NCI-H187 treated with DMSO at 0.1 percent for 48 hours (cell line): ENCODE results near the gene UTP3.
"Not testable (repeated sequence)": the region's sequence is repeated elsewhere in the genome, so short reads cannot be mapped to it uniquely, and the experiment has no call there.

Experiments
- DNase-seq: peaks from one replicate; lab custom pipeline; 2025; lab: John Stamatoyannopoulos, UW

Gene UTP3

GRCh38 chr4:70718811-70719604, 30.7 kb downstream of the UTP3 start:
- DNase-seq = no peak

- peak; percentile 88 for DNase-seq
Measured at GRCh38 chr4:70721747-70722146, 33.4 kb downstream of the UTP3 start, which contains the start of gene RUFY3. RUFY3 (plus strand) TSS chr4:70721964; CDS start chr4:70722574, 610 bp downstream.

DNA sequence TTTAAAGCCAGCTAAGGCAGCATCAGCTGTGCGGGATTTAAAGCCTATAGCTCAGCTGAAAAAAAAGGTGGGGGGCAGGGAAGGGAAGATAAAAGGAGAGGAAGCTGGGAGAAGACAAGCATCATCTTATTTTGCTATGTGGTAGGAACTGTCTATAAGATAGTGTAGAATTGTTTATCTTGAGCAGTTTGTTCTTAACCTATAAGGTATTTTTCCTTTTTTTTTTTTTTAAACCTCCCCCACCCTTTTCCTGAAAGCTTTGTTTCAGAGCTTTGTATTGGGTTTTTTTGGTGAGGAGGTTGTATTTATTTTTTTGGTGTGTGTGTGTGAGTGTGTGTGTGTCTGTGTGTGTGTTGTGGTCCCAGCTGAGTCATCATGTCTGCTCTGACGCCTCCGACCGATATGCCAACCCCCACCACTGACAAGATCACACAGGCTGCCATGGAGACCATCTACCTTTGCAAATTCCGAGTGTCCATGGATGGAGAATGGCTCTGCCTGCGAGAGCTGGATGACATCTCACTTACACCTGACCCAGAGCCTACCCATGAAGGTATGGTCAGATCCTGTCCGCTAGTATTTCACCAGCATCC, 34.0 kb downstream of the UTP3 start:
- no peak for DNase-seq

- no peak for DNase-seq
Measured at GRCh38 chr4:70724463-70724862, 36.1 kb downstream of the UTP3 start.

- DNase-seq = no peak
Measured at GRCh38 chr4:70725633-70726032, 37.3 kb downstream of the UTP3 start.

DNA sequence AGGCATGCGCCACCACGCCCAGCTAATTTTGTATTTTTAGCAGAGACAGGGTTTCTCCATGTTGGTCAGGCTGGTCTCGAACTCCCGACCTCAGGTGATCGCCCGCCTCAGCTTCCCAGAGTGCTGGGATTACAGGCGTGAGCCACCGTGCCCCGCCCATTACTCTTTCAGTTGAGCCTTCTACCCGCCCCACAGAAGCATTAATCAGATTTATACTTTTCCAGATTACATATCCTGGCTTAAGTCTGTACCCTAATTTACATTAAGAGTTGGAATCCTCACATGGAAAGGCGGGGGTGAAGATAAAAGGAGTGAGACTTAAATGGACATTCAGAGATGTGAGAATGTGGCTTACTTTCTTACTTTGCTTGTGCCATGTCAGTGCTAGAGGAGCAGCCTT, 38.2 kb downstream of the UTP3 start:
- not testable (repeated sequence) for DNase-seq

DNA sequence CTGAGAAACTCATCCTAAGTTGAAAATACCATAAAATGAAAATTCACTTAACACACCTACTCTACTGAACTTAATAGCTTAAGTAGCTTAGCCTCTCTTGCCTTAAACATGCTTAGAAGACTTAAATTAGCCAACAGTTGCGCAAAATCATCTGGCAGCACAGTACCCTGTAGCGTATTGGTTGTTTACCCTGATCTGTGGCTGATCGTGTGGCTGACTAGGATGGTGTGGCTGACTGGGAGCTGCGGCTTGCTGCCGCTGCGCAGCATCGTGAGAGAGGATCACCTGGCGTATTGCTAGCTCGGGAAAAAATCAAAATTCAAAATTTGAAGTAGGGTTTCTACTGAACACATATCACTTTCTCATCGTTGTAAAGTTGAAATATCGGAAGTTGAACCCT, 39.8 kb downstream of the UTP3 start:
- no peak for DNase-seq

DNA sequence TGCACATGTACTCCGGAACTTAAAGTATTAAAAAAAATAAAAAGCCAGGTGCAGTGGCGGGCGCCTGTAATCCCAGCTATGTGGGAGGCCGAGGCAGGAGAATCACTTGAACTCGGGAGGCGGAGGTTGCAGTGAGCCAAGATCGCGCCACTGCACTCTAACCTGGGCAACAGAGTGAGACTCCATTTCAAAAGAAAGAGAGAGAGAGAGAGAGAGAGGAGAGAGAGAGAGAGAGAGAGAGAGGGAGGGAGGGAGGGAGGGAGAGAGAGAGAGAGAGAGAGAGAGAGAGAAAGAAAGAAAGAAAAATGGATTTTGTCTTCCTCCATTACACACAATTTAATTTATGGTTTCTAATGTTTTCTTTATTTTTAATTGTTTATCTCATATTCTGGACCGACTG, 44.5 kb downstream of the UTP3 start:
- DNase-seq = not testable (repeated sequence)

GRCh38 chr4:70734168-70734954, 46.0 kb downstream of the UTP3 start:
- DNase-seq = no peak

DNA sequence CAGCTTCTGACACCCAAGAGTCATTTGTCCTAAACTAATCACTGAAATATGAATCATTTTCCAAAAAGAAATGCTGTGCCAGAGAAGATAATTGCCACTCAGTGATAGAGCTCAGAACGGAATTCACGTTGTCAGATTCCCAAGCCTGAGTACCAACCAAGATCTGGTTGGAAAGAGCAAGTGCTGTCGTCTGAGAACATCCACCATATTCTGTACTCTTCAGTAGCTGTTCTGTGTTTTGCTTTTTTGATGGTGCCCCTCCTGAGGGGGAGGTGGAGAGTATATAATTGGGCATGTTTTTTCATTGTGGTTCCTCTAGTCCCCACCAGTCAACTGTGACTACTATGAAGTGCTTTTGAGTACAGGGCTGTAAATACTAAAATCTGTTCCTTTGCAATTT, 46.6 kb downstream of the UTP3 start:
- no peak for DNase-seq

DNA sequence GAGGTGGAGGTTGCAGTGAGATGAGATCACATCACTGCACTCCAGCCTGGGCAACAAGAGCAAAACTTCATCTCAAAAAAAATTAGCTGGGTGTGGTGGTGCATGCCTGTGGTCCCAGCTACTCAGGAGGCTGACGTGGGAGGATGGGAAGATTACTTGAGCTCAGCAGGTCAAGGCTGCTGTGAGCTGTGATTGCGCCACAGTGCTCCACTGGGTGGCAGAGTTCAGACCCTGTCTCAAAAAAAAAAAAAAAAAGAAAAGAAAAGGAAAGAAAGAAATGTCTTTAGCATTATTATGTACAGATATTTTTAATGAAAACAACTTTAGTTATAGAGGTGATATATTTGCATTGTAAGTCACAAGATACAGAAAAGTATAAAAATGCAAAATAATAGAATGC, 47.6 kb downstream of the UTP3 start:
- not testable (repeated sequence) for DNase-seq

DNA sequence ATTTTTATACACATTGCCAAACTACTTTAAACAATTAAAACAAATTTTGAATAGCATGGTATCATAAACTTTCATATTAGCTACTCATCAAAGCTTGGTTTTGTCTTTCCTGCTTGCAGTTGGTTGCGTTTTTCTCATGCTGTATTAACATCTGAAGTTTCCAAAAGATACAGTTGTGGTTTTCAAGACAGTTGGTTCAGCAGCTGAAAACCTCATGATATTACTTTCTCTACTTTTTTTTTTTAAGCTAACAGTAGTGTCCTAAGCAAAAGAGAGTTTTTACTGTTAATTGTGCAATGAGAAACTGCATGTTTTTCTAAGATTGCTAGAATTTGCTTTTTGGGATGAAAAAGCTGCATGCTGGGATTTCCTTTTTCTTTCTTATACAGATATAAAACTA, 48.7 kb downstream of the UTP3 start:
- no peak for DNase-seq

- DNase-seq = no peak
Measured at GRCh38 chr4:70737409-70737808, 49.1 kb downstream of the UTP3 start.

DNA sequence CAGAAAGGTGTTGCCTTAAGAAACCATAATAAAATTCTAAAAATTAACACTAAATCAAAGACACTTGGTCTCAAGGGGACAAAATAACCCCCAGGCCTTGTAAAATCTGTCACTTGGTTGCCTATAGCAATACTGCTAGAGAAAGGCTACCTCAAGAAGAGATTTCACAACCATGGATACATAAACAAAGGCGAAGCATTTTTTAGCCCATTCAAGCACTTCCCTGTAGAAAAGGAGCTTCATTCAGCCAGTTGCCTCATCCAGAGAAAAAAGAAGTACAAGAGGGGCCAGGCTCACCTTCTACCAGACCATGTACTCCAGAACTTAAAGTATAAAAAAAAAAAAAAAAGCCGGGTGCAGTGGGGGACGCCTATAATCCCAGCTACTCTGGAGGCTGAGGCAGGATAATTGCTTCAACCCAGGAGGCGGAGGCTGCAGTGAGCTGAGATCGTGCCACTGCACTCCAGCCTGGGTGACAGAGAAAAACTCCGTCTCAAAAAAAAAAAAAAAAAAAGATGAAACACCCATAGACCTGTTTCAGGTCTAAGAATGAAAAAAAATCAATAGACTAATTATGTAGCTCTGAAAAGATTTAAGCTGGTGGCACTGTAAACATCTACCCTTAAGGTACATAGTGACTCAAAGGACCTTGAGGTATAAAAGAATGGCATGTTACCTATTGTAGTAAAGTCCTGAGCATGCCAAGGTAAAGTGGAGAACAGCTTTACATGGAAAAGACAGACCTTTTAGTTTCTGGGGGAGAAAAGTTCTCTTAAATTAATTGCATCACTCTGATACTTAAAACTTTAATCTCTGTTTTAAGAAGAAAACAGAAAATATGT, 51.4 kb downstream of the UTP3 start:
- no peak for DNase-seq
